HG03460 (cell line): ENCODE results near the gene TTC29.
"Not testable (repeated sequence)": the region's sequence is repeated elsewhere in the genome, so short reads cannot be mapped to it uniquely, and the experiment has no call there.

ENCODE experiments used
- ATAC-seq: cut with Tn5 transposase; IDR thresholded peaks from one replicate; pipeline ENCODE4 v1.9.1; 2021; ENCODE audit not compliant: unreplicated experiment

TTC29 gene

GRCh38 chr4:146739182-146739581 lies 206.5 kb downstream of the TTC29 start:
- no peak for ATAC-seq

GRCh38 chr4:146723519-146723918 lies 222.1 kb downstream of the TTC29 start:
- ATAC-seq: not testable (repeated sequence)

- no peak for ATAC-seq
Observed at GRCh38 chr4:146709956-146710355, 235.7 kb downstream of the TTC29 start.

- ATAC-seq: no peak
Observed at GRCh38 chr4:146699910-146700309, 245.8 kb downstream of the TTC29 start.

- ATAC-seq: no peak
Observed at GRCh38 chr4:146674829-146675570, 270.7 kb downstream of the TTC29 start.

GRCh38 chr4:146663968-146664311 lies 281.7 kb downstream of the TTC29 start:
- ATAC-seq: not testable (repeated sequence)

GRCh38 chr4:146661367-146661766 lies 284.3 kb downstream of the TTC29 start:
- no peak for ATAC-seq
